HUES6 (cell line): ENCODE data around the gene SKIL.

ENCODE experiments used
- H3K27ac ChIP-seq: 2 replicates; pipeline ENCODE4 v1.7.0; 2013; ENCODE audit warnings: low read depth, mild to moderate bottlenecking, low read length, inconsistent platforms
- H3K27me3 ChIP-seq: 2 replicates; pipeline ENCODE4 v1.6.1; 2013; ENCODE audit warnings: low read length; ENCODE audit not compliant: control insufficient read depth, insufficient read depth
- H3K36me3 ChIP-seq: 2 replicates; pipeline ENCODE4 v1.6.1; 2013; ENCODE audit warnings: low read length; ENCODE audit not compliant: control insufficient read depth, insufficient read depth
- H3K4me1 ChIP-seq: 2 replicates; pipeline ENCODE4 v1.6.1; 2013; ENCODE audit warnings: low read length; ENCODE audit not compliant: control insufficient read depth, insufficient read depth
- H3K4me3 ChIP-seq: 2 replicates; pipeline ENCODE4 v1.5.1; 2013; ENCODE audit warnings: low read depth, low read length
- H3K9ac ChIP-seq: one replicate; pipeline ENCODE4 v1.6.1; 2013; ENCODE audit warnings: mild to moderate bottlenecking, low read length
- H3K9me3 ChIP-seq: 2 replicates; pipeline ENCODE4 v1.6.1; 2013; ENCODE audit warnings: low read depth, low read length; ENCODE audit not compliant: control insufficient read depth, insufficient read depth

SKIL gene

GRCh38 chr3:170440344-170440743 lies 82.8 kb downstream of the SKIL start:
- no peaks in the 10 kb centered on the region for H3K27me3 ChIP-seq
- peaks cover 9% of the 10 kb centered on the region; the same call in 1 of the 2 replicates for H3K4me1 ChIP-seq
- no peak overlapping the region for H3K9ac ChIP-seq
- H3K36me3 ChIP-seq: peaks cover 5% of the 10 kb centered on the region; the same call in 1 of the 2 replicates
- H3K4me3 ChIP-seq: no peak overlapping the region
- no peak overlapping the region for H3K27ac ChIP-seq
- H3K9me3 ChIP-seq: no peaks in the 10 kb centered on the region

DNA sequence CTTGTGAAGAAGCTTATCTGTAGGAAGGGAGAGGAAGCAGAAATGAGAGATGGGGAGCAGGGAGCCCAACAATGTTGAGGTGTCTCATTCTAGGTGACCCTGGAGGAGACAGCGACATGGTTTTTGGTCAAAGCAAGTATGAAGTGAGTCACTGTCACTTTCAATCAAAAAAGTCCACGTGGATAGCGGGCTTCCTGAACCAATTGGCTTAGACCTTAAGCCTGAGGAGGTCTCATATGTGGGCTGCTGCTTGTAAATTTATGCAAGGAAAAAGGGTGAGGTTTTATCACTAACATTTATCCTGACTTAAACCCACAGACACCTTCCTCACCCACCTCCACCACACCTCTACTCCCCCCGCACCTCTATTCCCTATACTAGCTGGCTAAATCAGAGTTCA lies 83.9 kb downstream of the SKIL start:
- Histone ChIP-seq H3K27ac (no peak overlapping the region), H3K9me3 (no peaks in the 10 kb centered on the region), H3K27me3 (no peaks in the 10 kb centered on the region), H3K9ac (no peak overlapping the region), H3K4me1 (peaks cover 9% of the 10 kb centered on the region; the same call in 1 of the 2 replicates), H3K36me3 (no peaks in the 10 kb centered on the region), H3K4me3 (no peak overlapping the region)

- Histone ChIP-seq H3K9me3 (no peaks in the 10 kb centered on the region), H3K4me3 (no peak overlapping the region), H3K27ac (no peak overlapping the region), H3K9ac (no peak overlapping the region), H3K36me3 (no peaks in the 10 kb centered on the region), H3K27me3 (no peaks in the 10 kb centered on the region), H3K4me1 (peaks cover 5% of the 10 kb centered on the region; the same call in 1 of the 2 replicates)
These were observed 85.4 kb downstream of the SKIL start for GRCh38 chr3:170442947-170443346.

- no peaks in the 10 kb centered on the region for H3K9me3 ChIP-seq
These were observed 85.9 kb downstream of the SKIL start for GRCh38 chr3:170443457-170443856.

More at GRCh38 chr3:170443457-170443856, 85.9 kb downstream of the SKIL start:
- no peak overlapping the region for H3K27ac ChIP-seq
- no peak overlapping the region for H3K9ac ChIP-seq
- no peaks in the 10 kb centered on the region for H3K36me3 ChIP-seq
- H3K4me1 ChIP-seq: no peaks in the 10 kb centered on the region
- H3K27me3 ChIP-seq: no peaks in the 10 kb centered on the region
- no peak overlapping the region for H3K4me3 ChIP-seq
